ENCODE results near the gene HSD17B12.

DNA sequence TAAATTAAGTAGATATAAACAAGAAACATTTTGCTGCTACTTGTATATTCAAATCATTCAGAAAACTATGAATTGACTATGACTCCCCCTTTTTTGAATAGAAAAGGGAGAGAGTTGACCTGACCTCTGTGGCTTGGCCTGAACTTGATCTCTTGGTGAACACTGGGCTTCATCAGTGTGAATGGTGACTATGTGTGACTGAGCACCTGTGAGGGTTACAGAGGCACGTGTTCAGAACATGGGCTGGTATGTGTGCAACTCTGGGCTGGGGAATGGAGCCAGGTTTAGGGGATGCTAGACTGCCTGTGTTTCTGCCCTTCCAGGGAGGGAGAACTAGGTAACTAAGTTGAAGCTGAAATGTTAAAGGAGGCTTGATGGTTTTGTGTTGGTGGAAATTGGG, 29.2 kb downstream of the HSD17B12 start:
- TF ChIP-seq, protein P1, sequence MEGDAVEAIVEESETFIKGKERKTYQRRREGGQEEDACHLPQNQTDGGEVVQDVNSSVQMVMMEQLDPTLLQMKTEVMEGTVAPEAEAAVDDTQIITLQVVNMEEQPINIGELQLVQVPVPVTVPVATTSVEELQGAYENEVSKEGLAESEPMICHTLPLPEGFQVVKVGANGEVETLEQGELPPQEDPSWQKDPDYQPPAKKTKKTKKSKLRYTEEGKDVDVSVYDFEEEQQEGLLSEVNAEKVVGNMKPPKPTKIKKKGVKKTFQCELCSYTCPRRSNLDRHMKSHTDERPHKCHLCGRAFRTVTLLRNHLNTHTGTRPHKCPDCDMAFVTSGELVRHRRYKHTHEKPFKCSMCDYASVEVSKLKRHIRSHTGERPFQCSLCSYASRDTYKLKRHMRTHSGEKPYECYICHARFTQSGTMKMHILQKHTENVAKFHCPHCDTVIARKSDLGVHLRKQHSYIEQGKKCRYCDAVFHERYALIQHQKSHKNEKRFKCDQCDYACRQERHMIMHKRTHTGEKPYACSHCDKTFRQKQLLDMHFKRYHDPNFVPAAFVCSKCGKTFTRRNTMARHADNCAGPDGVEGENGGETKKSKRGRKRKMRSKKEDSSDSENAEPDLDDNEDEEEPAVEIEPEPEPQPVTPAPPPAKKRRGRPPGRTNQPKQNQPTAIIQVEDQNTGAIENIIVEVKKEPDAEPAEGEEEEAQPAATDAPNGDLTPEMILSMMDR (IDR thresholded peaks at IDR 0.05): no peak
- no peak for TF ChIP-seq POLR2AphosphoS5 (IDR thresholded peaks at IDR 0.05; ENCODE audit: low read depth, low read length)
- TF ChIP-seq REST (IDR thresholded peaks at IDR 0.05; ENCODE audit: insufficient read depth in 1 of 2, low read depth in 2 of 2, low read length in 1 of 2): no peak

Data from Panc1 (cell line).